Smooth muscle cell (in vitro differentiated cells): ENCODE data around the gene SOWAHA. TPM values are rescaled to one million over a fixed set of nuclear protein-coding genes. Genes with fewer than 3 reads are reported as not detected.
"Not testable (repeated sequence)": the region's sequence is repeated elsewhere in the genome, so short reads cannot be mapped to it uniquely, and the experiment has no call there.

ENCODE experiments used
- DNase-seq: peaks from one replicate; lab custom pipeline; 2025; ENCODE audit not compliant: unreplicated experiment; lab: John Stamatoyannopoulos, UW
- H2AFZ ChIP-seq: fragments of 200-600 bp; sonication (generic); 2 replicates; pipeline ENCODE4 v1.6.0; 2016; ENCODE audit warnings: antibody characterized with exemption, low read depth, mild to moderate bottlenecking
- H3F3A ChIP-seq: fragments of 200-600 bp; sonication (generic); 2 replicates; pipeline ENCODE4 v1.6.0; 2017; ENCODE audit warnings: antibody characterized with exemption, low read depth
- H3K27ac ChIP-seq: fragments of 200-600 bp; sonication (generic); 2 replicates; pipeline ENCODE4 v1.5.1; 2016; ENCODE audit warnings: low read depth, mild to moderate bottlenecking
- H3K27me3 ChIP-seq: fragments of 200-600 bp; sonication (generic); 2 replicates; pipeline ENCODE4 v1.6.1; 2016; ENCODE audit warnings: low read depth, mild to moderate bottlenecking
- H3K36me3 ChIP-seq: fragments of 200-600 bp; sonication (generic); 2 replicates; pipeline ENCODE4 v1.5.1; 2016; ENCODE audit warnings: low read depth
- H3K4me1 ChIP-seq: fragments of 200-600 bp; sonication (generic); 2 replicates; pipeline ENCODE4 v1.5.1; 2016; ENCODE audit warnings: low read depth
- H3K4me2 ChIP-seq: fragments of 200-600 bp; sonication (generic); 2 replicates; pipeline ENCODE4 v1.6.0; 2016; ENCODE audit warnings: mild to moderate bottlenecking
- H3K4me3 ChIP-seq: fragments of 200-600 bp; sonication (generic); 2 replicates; pipeline ENCODE4 v1.5.1; 2016; ENCODE audit warnings: mild to moderate bottlenecking
- H3K79me2 ChIP-seq: fragments of 200-600 bp; sonication (generic); 2 replicates; pipeline ENCODE4 v1.6.0; 2016; ENCODE audit warnings: low read depth, mild to moderate bottlenecking
- H3K9ac ChIP-seq: fragments of 200-600 bp; sonication (generic); 2 replicates; pipeline ENCODE4 v1.6.0; 2016; ENCODE audit warnings: low read depth
- H3K9me3 ChIP-seq: fragments of 200-600 bp; sonication (generic); replicated peaks from 2 replicates; pipeline ENCODE4 v1.5.1; 2016; ENCODE audit warnings: low read depth
- H4K20me1 ChIP-seq: fragments of 200-600 bp; sonication (generic); 2 replicates; pipeline ENCODE4 v1.6.0; 2016; ENCODE audit warnings: low read depth
- WGBS: methylation state at CpG from one replicate; pipeline ENCODE4 v1.1.7; 2016; ENCODE audit warnings: low lambda C conversion rate; 5-methylcytosine and 5-hydroxymethylcytosine counted together
- polyA plus RNA-seq: library from polyadenylated mRNA; unstranded; fragments of >200 nt; fragmentation: Nextera tagmentation; extraction: Ambion mirVana; gene quantifications from 2 replicates; pipeline ENCODE4 v1.2.1, GENCODE V29; 2016
- total RNA-seq: library from RNA; depleted of rRNA; stranded (reverse); fragments of >200 nt; gene quantifications from 2 replicates; pipeline ENCODE4 v1.2.3, GENCODE V29; 2014
- TF ChIP-seq, protein P1 (sequence below): fragments of 200-600 bp; sonication (generic); IDR thresholded peaks from 2 replicates; pipeline ENCODE4 v1.5.1; 2017; ENCODE audit warnings: borderline replicate concordance, mild to moderate bottlenecking, antibody characterized with exemption; ENCODE audit not compliant: insufficient read depth, poor library complexity, severe bottlenecking

Gene SOWAHA
- total and polyA plus RNA-seq, 2 experiments from 2014 or later, result 0.43 to 1.5 TPM

DNA sequence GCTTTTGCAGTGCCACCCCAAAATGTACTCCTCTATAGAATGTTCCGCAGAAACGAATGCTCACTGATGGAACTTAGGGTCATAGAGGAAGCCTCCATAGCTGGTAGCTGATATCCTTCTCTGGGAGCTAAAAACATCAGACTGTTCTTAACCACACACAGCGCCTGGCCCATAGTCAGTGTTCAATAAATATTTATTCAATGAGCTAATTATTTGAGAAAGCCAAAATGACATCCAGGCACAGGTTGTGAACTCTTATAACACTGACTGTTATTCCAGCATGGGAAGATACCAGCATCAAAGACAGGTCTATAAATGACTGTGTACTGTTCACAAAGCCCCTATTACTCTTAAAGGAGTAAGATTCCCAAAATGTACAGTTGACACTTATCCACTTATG lies 40.2 kb downstream of the SOWAHA start:
- Histone ChIP-seq H3K9me3 (no peaks in the 10 kb centered on the region), H4K20me1 (no peaks in the 10 kb centered on the region), H3K4me3 (no peak overlapping the region), H2AFZ (no peak overlapping the region), H3K9ac (no peak overlapping the region), H3F3A (no peaks in the 10 kb centered on the region), H3K27me3 (no peaks in the 10 kb centered on the region), H3K27ac (no peak overlapping the region), H3K36me3 (no peaks in the 10 kb centered on the region), H3K79me2 (no peaks in the 10 kb centered on the region), H3K4me2 (no peak overlapping the region), H3K4me1 (no peaks in the 10 kb centered on the region)
- DNase-seq, result no peak
- TF ChIP-seq, protein P1, sequence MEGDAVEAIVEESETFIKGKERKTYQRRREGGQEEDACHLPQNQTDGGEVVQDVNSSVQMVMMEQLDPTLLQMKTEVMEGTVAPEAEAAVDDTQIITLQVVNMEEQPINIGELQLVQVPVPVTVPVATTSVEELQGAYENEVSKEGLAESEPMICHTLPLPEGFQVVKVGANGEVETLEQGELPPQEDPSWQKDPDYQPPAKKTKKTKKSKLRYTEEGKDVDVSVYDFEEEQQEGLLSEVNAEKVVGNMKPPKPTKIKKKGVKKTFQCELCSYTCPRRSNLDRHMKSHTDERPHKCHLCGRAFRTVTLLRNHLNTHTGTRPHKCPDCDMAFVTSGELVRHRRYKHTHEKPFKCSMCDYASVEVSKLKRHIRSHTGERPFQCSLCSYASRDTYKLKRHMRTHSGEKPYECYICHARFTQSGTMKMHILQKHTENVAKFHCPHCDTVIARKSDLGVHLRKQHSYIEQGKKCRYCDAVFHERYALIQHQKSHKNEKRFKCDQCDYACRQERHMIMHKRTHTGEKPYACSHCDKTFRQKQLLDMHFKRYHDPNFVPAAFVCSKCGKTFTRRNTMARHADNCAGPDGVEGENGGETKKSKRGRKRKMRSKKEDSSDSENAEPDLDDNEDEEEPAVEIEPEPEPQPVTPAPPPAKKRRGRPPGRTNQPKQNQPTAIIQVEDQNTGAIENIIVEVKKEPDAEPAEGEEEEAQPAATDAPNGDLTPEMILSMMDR, result no peak
- WGBS, result 96% methylated on average over 3 of the region's 3 CpGs

DNA sequence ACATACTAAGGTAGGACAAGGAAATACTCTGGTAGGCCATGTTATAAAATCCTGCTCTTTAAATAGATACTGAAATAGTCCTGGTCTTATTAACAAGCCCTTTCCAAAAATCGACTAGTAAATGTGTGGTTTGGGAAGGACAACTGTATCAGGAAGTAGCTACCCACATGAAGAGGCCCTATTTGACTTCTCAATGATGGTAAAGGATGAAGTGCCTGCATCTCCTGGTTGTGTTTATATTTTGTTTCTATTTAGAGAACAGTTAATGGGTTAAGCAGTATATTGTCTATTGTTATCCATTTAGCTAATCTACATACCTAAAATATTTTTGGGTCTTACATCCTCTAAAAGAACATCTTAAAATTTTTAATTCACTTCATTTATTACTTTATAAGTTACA lies 40.7 kb downstream of the SOWAHA start:
- no peak for DNase-seq
- Histone ChIP-seq H2AFZ (no peak overlapping the region), H3K4me2 (no peak overlapping the region), H3K27me3 (no peaks in the 10 kb centered on the region), H3K36me3 (no peaks in the 10 kb centered on the region), H3K4me3 (no peak overlapping the region), H3K9ac (no peak overlapping the region), H4K20me1 (no peaks in the 10 kb centered on the region), H3K27ac (no peak overlapping the region), H3K79me2 (no peaks in the 10 kb centered on the region), H3K9me3 (no peaks in the 10 kb centered on the region), H3F3A (no peaks in the 10 kb centered on the region), H3K4me1 (no peaks in the 10 kb centered on the region)
- WGBS, result 81% methylated on average over 1 of the region's 1 CpG
- TF ChIP-seq, protein P1, result no peak

DNA sequence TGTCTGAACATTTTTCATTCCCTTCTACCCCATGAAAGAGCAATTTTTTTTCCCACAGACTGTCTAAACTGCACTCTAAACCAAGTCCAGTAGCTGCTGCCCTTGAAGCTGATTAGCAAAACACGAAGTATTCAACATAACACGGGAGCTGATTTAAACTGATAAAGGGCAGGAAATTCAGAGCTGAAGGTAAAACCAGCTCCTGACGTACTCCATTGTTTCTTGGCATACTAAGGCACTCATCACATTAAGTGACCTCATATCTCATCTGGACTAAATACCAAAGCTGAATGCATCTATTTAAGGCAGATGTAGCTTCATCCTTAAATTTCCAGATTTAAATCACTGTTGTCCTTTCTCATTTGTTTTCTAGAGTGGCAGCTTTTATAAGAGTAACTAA lies 41.2 kb downstream of the SOWAHA start:
- DNase-seq, result no peak
- WGBS, result 25% methylated on average over 3 of the region's 3 CpGs
- TF ChIP-seq, protein P1, result no peak
- H3K27ac ChIP-seq, result no peak overlapping the region
- H2AFZ ChIP-seq, result no peak overlapping the region
- no peaks in the 10 kb centered on the region for H3K9me3 ChIP-seq
- no peak overlapping the region for H3K4me2 ChIP-seq
- H3K9ac ChIP-seq, result no peak overlapping the region
- no peaks in the 10 kb centered on the region for H3K79me2 ChIP-seq
- H3F3A ChIP-seq, result no peaks in the 10 kb centered on the region
- H3K4me1 ChIP-seq, result no peaks in the 10 kb centered on the region
- no peaks in the 10 kb centered on the region for H4K20me1 ChIP-seq
- peaks cover 4% of the 10 kb centered on the region for H3K27me3 ChIP-seq
- no peak overlapping the region for H3K4me3 ChIP-seq
- H3K36me3 ChIP-seq, result no peaks in the 10 kb centered on the region

DNA sequence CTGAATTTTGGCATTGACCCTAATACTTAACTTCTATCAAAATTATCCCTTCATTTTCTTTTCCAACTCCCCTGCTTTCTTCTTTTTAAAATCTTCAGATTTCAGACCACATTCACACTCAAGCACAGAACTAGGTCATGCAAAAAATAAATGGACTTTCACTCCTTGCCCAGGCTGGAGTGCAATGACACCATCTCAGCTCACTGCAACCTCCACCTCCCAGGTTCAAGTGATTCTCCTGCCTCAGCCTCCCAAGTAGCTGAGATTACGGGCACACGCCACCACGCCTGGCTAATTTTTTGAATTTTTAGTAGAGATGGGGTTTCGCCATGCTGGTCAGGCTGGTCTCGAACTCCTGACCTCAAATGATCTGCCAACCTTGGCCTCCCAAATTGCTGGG lies 41.9 kb downstream of the SOWAHA start:
- H3F3A ChIP-seq, H3K36me3 ChIP-seq, H3K9me3 ChIP-seq, H3K27ac ChIP-seq, H3K9ac ChIP-seq, H3K4me3 ChIP-seq, H3K79me2 ChIP-seq, H4K20me1 ChIP-seq, H2AFZ ChIP-seq, DNase-seq, H3K4me1 ChIP-seq, H3K4me2 ChIP-seq: not testable (repeated sequence)
- H3K27me3 ChIP-seq, result peaks cover 11% of the 10 kb centered on the region
- WGBS, result 94% methylated on average over 5 of the region's 5 CpGs
